Activated naive CD4-positive, alpha-beta T cell treated with anti-CD3 and anti-CD28 coated beads, Interleukin-2, amount 50 U/mL, for 24 hours (primary cell): ENCODE results near the gene PDE5A.
"Not testable (repeated sequence)": the region's sequence is repeated elsewhere in the genome, so short reads cannot be mapped to it uniquely, and the experiment has no call there.

Source experiments
- H3K27ac Mint-ChIP-seq: one replicate; pipeline ENCODE4 v1.8.0; 2021; ENCODE audit warnings: mild to moderate bottlenecking, mixed read lengths
- H3K27me3 Mint-ChIP-seq: one replicate; pipeline ENCODE4 v1.8.0; 2021; ENCODE audit warnings: mixed read lengths
- H3K36me3 Mint-ChIP-seq: one replicate; pipeline ENCODE4 v1.8.0; 2021; ENCODE audit warnings: mixed read lengths
- H3K4me1 Mint-ChIP-seq: one replicate; pipeline ENCODE4 v1.8.0; 2021; ENCODE audit warnings: mixed read lengths
- H3K4me3 Mint-ChIP-seq: one replicate; pipeline ENCODE4 v1.8.0; 2021; ENCODE audit warnings: mild to moderate bottlenecking, mixed read lengths
- H3K9me3 Mint-ChIP-seq: one replicate; pipeline ENCODE4 v1.8.0; 2021; ENCODE audit warnings: mixed read lengths

PDE5A gene

GRCh38 chr4:119628281-119629141 lies at the start of gene PDE5A:
PDE5A (minus strand) TSS chr4:119628804; CDS start chr4:119628671, 133 bp downstream.
- no peak within 1 kb of the TSS for H3K27ac Mint-ChIP-seq
- no peaks in the 10 kb centered on the region for H3K36me3 Mint-ChIP-seq
- H3K4me3 Mint-ChIP-seq = peak within 1 kb of the TSS; percentile 91
- peaks cover 21% of the 10 kb centered on the region for H3K4me1 Mint-ChIP-seq
- peaks cover 6% of the 10 kb centered on the region for H3K27me3 Mint-ChIP-seq
- H3K9me3 Mint-ChIP-seq = no peaks in the 10 kb centered on the region

- H3K4me3 Mint-ChIP-seq = no peak overlapping the region
- H3K4me1 Mint-ChIP-seq = no peaks in the 10 kb centered on the region
- no peak overlapping the region for H3K27ac Mint-ChIP-seq
- H3K36me3 Mint-ChIP-seq = no peaks in the 10 kb centered on the region
- peaks cover 5% of the 10 kb centered on the region for H3K27me3 Mint-ChIP-seq
- no peaks in the 10 kb centered on the region for H3K9me3 Mint-ChIP-seq
These were observed 47.5 kb upstream of the PDE5A start for GRCh38 chr4:119676101-119676500.

- no peaks in the 10 kb centered on the region for H3K36me3 Mint-ChIP-seq
- no peaks in the 10 kb centered on the region for H3K9me3 Mint-ChIP-seq
- H3K27ac Mint-ChIP-seq = no peak overlapping the region
- peaks cover 4% of the 10 kb centered on the region for H3K27me3 Mint-ChIP-seq
- H3K4me1 Mint-ChIP-seq = no peaks in the 10 kb centered on the region
- H3K4me3 Mint-ChIP-seq = no peak overlapping the region
These were observed 46.8 kb upstream of the PDE5A start for GRCh38 chr4:119675391-119675790.

GRCh38 chr4:119672938-119673337 lies 44.3 kb upstream of the PDE5A start:
- peaks cover 4% of the 10 kb centered on the region for H3K27me3 Mint-ChIP-seq
- no peak overlapping the region for H3K27ac Mint-ChIP-seq
- no peaks in the 10 kb centered on the region for H3K4me1 Mint-ChIP-seq
- no peaks in the 10 kb centered on the region for H3K9me3 Mint-ChIP-seq
- H3K36me3 Mint-ChIP-seq = no peaks in the 10 kb centered on the region
- H3K4me3 Mint-ChIP-seq = no peak overlapping the region

GRCh38 chr4:119672086-119672485 lies 43.5 kb upstream of the PDE5A start:
- no peaks in the 10 kb centered on the region for H3K9me3 Mint-ChIP-seq
- no peak overlapping the region for H3K4me3 Mint-ChIP-seq
- H3K36me3 Mint-ChIP-seq = no peaks in the 10 kb centered on the region
- no peaks in the 10 kb centered on the region for H3K4me1 Mint-ChIP-seq
- H3K27me3 Mint-ChIP-seq = peaks cover 4% of the 10 kb centered on the region
- H3K27ac Mint-ChIP-seq = no peak overlapping the region

GRCh38 chr4:119671205-119671604 lies 42.6 kb upstream of the PDE5A start:
- H3K27me3 Mint-ChIP-seq = peaks cover 5% of the 10 kb centered on the region
- H3K9me3 Mint-ChIP-seq = no peaks in the 10 kb centered on the region
- no peak overlapping the region for H3K4me3 Mint-ChIP-seq
- no peaks in the 10 kb centered on the region for H3K4me1 Mint-ChIP-seq
- no peaks in the 10 kb centered on the region for H3K36me3 Mint-ChIP-seq
- no peak overlapping the region for H3K27ac Mint-ChIP-seq

- no peaks in the 10 kb centered on the region for H3K36me3 Mint-ChIP-seq
These were observed 39.2 kb upstream of the PDE5A start for GRCh38 chr4:119667802-119668201.

GRCh38 chr4:119666653-119667091 lies 38.1 kb upstream of the PDE5A start:
- Mint-ChIP-seq H3K36me3 (no peaks in the 10 kb centered on the region), H3K27ac (no peak overlapping the region), H3K27me3 (peaks cover 16% of the 10 kb centered on the region), H3K4me1 (no peaks in the 10 kb centered on the region), H3K9me3 (no peaks in the 10 kb centered on the region), H3K4me3 (no peak overlapping the region)

More at GRCh38 chr4:119667802-119668201, 39.2 kb upstream of the PDE5A start:
- Mint-ChIP-seq H3K9me3 (no peaks in the 10 kb centered on the region), H3K4me3 (no peak overlapping the region), H3K27ac (no peak overlapping the region), H3K4me1 (no peaks in the 10 kb centered on the region), H3K27me3 (peaks cover 10% of the 10 kb centered on the region)

GRCh38 chr4:119665752-119666151 lies 37.1 kb upstream of the PDE5A start:
- Mint-ChIP-seq H3K36me3 (no peaks in the 10 kb centered on the region), H3K9me3 (no peaks in the 10 kb centered on the region), H3K4me1 (no peaks in the 10 kb centered on the region), H3K27me3 (peaks cover 16% of the 10 kb centered on the region), H3K4me3 (no peak overlapping the region), H3K27ac (no peak overlapping the region)

- Mint-ChIP-seq H3K4me1 (no peaks in the 10 kb centered on the region), H3K27ac (no peak overlapping the region)
These were observed 35.7 kb upstream of the PDE5A start for GRCh38 chr4:119664168-119664907.

GRCh38 chr4:119663160-119663788 lies 34.7 kb upstream of the PDE5A start:
- no peak overlapping the region for H3K4me3 Mint-ChIP-seq
- H3K9me3 Mint-ChIP-seq = no peaks in the 10 kb centered on the region
- H3K4me1 Mint-ChIP-seq = no peaks in the 10 kb centered on the region
- no peaks in the 10 kb centered on the region for H3K36me3 Mint-ChIP-seq
- peaks cover 18% of the 10 kb centered on the region for H3K27me3 Mint-ChIP-seq
- H3K27ac Mint-ChIP-seq = no peak overlapping the region

More at GRCh38 chr4:119664168-119664907, 35.7 kb upstream of the PDE5A start:
- no peak overlapping the region for H3K4me3 Mint-ChIP-seq
- H3K27me3 Mint-ChIP-seq = peaks cover 16% of the 10 kb centered on the region
- H3K9me3 Mint-ChIP-seq = no peaks in the 10 kb centered on the region
- no peaks in the 10 kb centered on the region for H3K36me3 Mint-ChIP-seq

- H3K4me3 Mint-ChIP-seq, H3K27ac Mint-ChIP-seq: not testable (repeated sequence)
- H3K27me3 Mint-ChIP-seq = peaks cover 18% of the 10 kb centered on the region
These were observed 34.0 kb upstream of the PDE5A start for GRCh38 chr4:119662612-119663011.

GRCh38 chr4:119661231-119661630 lies 32.6 kb upstream of the PDE5A start:
- Mint-ChIP-seq H3K27ac (no peak overlapping the region), H3K9me3 (no peaks in the 10 kb centered on the region), H3K27me3 (peaks cover 16% of the 10 kb centered on the region), H3K4me3 (no peak overlapping the region), H3K36me3 (no peaks in the 10 kb centered on the region), H3K4me1 (no peaks in the 10 kb centered on the region)

More at GRCh38 chr4:119662612-119663011, 34.0 kb upstream of the PDE5A start:
- not testable (repeated sequence) for H3K36me3 Mint-ChIP-seq, H3K9me3 Mint-ChIP-seq, H3K4me1 Mint-ChIP-seq

- no peaks in the 10 kb centered on the region for H3K9me3 Mint-ChIP-seq
- H3K27ac Mint-ChIP-seq = no peak overlapping the region
- H3K27me3 Mint-ChIP-seq = peaks cover 9% of the 10 kb centered on the region
- H3K4me3 Mint-ChIP-seq = no peak overlapping the region
- no peaks in the 10 kb centered on the region for H3K36me3 Mint-ChIP-seq
- H3K4me1 Mint-ChIP-seq = no peaks in the 10 kb centered on the region
These were observed 31.0 kb upstream of the PDE5A start for GRCh38 chr4:119659576-119659975.

- no peak overlapping the region for H3K4me3 Mint-ChIP-seq
- H3K27ac Mint-ChIP-seq = no peak overlapping the region
- no peaks in the 10 kb centered on the region for H3K9me3 Mint-ChIP-seq
- no peaks in the 10 kb centered on the region for H3K36me3 Mint-ChIP-seq
- H3K4me1 Mint-ChIP-seq = no peaks in the 10 kb centered on the region
- peaks cover 2% of the 10 kb centered on the region for H3K27me3 Mint-ChIP-seq
These were observed 28.6 kb upstream of the PDE5A start for GRCh38 chr4:119657111-119657611.
